Fibroblast of pulmonary artery (primary cell): ENCODE measurements around the gene IRF4.

Source experiments
- DNase-seq: peaks from one replicate; pipeline ENCODE4 v3.0.0-alpha.2; 2010; ENCODE audit warnings: low read depth
- H3K4me3 ChIP-seq: replicated peaks from 2 replicates; pipeline ENCODE4 v1.5.1; 2011; ENCODE audit warnings: low read depth, mild to moderate bottlenecking, control low read depth, low read length, moderate library complexity
- CTCF ChIP-seq: IDR thresholded peaks from 2 replicates; pipeline ENCODE4 v1.5.1; 2011; ENCODE audit warnings: mild to moderate bottlenecking, control low read depth, low read length, inconsistent platforms; ENCODE audit errors: missing control alignments

The IRF4 gene

GRCh38 chr6:428047-428603, 36.6 kb downstream of the IRF4 start:
- H3K4me3 ChIP-seq: no peak overlapping the region
- DNase-seq: no peak
- TF ChIP-seq CTCF: no peak

GRCh38 chr6:429515-430121, 38.1 kb downstream of the IRF4 start:
- no peak for TF ChIP-seq CTCF
- no peak overlapping the region for H3K4me3 ChIP-seq
- DNase-seq: no peak

GRCh38 chr6:431504-431903, 40.0 kb downstream of the IRF4 start:
- no peak for DNase-seq
- no peak for TF ChIP-seq CTCF
- no peak overlapping the region for H3K4me3 ChIP-seq

GRCh38 chr6:431986-432385, 40.4 kb downstream of the IRF4 start:
- no peak for TF ChIP-seq CTCF
- DNase-seq: no peak
- H3K4me3 ChIP-seq: no peak overlapping the region

- TF ChIP-seq CTCF: no peak
Measured at GRCh38 chr6:434051-434705, 42.6 kb downstream of the IRF4 start.

GRCh38 chr6:435441-436307, 44.1 kb downstream of the IRF4 start:
- DNase-seq: no peak
- TF ChIP-seq CTCF: no peak
- H3K4me3 ChIP-seq: no peak overlapping the region

More at GRCh38 chr6:434051-434705, 42.6 kb downstream of the IRF4 start:
- H3K4me3 ChIP-seq: no peak overlapping the region
- no peak for DNase-seq
